Measurements from ENCODE around the gene LRRC42. TPM values are rescaled to one million over a fixed set of nuclear protein-coding genes. Genes with fewer than 3 reads are reported as not detected.
A peak's percentile ranks its signal among the peaks of the same experiment; 100 is the strongest.

LRRC42 gene
- total and polyA plus RNA-seq, 9 donors: 14.5 to 29.1 (median 20.8) TPM

- Histone ChIP-seq H3K4me3 (no peak overlapping the region), H3K9me3 (no peaks in the 10 kb centered on the region), H3K27ac (no peak overlapping the region), H3K27me3 (no peaks in the 10 kb centered on the region), H3K4me1 (ENCODE audit: insufficient read depth) (peaks cover 13% of the 10 kb centered on the region), H3K36me3 (no peaks in the 10 kb centered on the region)
- no peak for DNase-seq
- 94 to 98% (median 95%) methylated on average over 6 of the region's 6 CpGs for WGBS, 3 donors
- TF ChIP-seq POLR2A (IDR thresholded peaks at IDR 0.05): no peak
- no peak for TF ChIP-seq CTCF (IDR thresholded peaks at IDR 0.05)
- no peak for TF ChIP-seq EP300 (IDR thresholded peaks at IDR 0.05)
- intact Hi-C loops (cut with DNase I): no loop called here
These were observed 3.1 kb upstream of the LRRC42 start for GRCh38 chr1:53943090-53943489.

GRCh38 chr1:53943490-53944043, 2.6 kb upstream of the LRRC42 start:
- H3K27ac ChIP-seq: no peak overlapping the region
- no peaks in the 10 kb centered on the region for H3K9me3 ChIP-seq
- no peaks in the 10 kb centered on the region for H3K27me3 ChIP-seq
- no peak for TF ChIP-seq CTCF (IDR thresholded peaks at IDR 0.05)
- no peak for TF ChIP-seq EP300 (IDR thresholded peaks at IDR 0.05)
- no peak for TF ChIP-seq POLR2A (IDR thresholded peaks at IDR 0.05)
- peaks cover 13% of the 10 kb centered on the region for H3K4me1 ChIP-seq (ENCODE audit: insufficient read depth)
- no peak for DNase-seq
- H3K4me3 ChIP-seq: no peak overlapping the region
- no peaks in the 10 kb centered on the region for H3K36me3 ChIP-seq
- WGBS, 3 donors: 95 to 96% (median 96%) methylated on average over 14 of the region's 14 CpGs
- intact Hi-C loops (cut with DNase I): no loop called here

GRCh38 chr1:53944469-53945182, 1.5 kb upstream of the LRRC42 start:
- no peaks in the 10 kb centered on the region for H3K36me3 ChIP-seq
- no peaks in the 10 kb centered on the region for H3K27me3 ChIP-seq
- H3K4me1 ChIP-seq (ENCODE audit: insufficient read depth): peaks cover 11% of the 10 kb centered on the region
- peak overlapping the region; percentile 74 to 89 for H3K27ac ChIP-seq
- intact Hi-C loops (cut with DNase I): loop anchor here in 3 of 4 donors (5.0 kb wide), 2 partner anchors 47 to 57 kb away; partner anchors contain the start of gene YIPF1 (in 2 of the 3)
- TF ChIP-seq CTCF (IDR thresholded peaks at IDR 0.05) (no peak), POLR2A (IDR thresholded peaks at IDR 0.05) (no peak), EP300 (IDR thresholded peaks at IDR 0.05) (no peak)
- DNase-seq: peak; percentile 12 to 49 (median 33)
- WGBS, 3 donors: 54 to 56% (median 55%) methylated on average over 20 of the region's 20 CpGs
- no peaks in the 10 kb centered on the region for H3K9me3 ChIP-seq
- H3K4me3 ChIP-seq: peak overlapping the region; percentile 84

- Histone ChIP-seq H3K27ac (peak overlapping the region; percentile 74 to 89), H3K9me3 (no peaks in the 10 kb centered on the region), H3K4me3 (peak overlapping the region; percentile 84), H3K27me3 (no peaks in the 10 kb centered on the region), H3K4me1 (ENCODE audit: insufficient read depth) (peaks cover 11% of the 10 kb centered on the region), H3K36me3 (no peaks in the 10 kb centered on the region)
- TF ChIP-seq POLR2A (IDR thresholded peaks at IDR 0.05) (no peak), CTCF (IDR thresholded peaks at IDR 0.05) (no peak), EP300 (IDR thresholded peaks at IDR 0.05) (no peak)
- DNase-seq: no peak
- WGBS, 3 donors: 0 to 1% (median 0%) methylated on average over 16 of the region's 16 CpGs
- intact Hi-C loops (cut with DNase I): loop anchor here in 3 of 4 donors (5.0 kb wide), 2 partner anchors 48 to 58 kb away; partner anchors contain the start of gene YIPF1 (in 2 of the 3)
These were observed 1.0 kb upstream of the LRRC42 start for GRCh38 chr1:53945183-53945432.

Data from ovary (tissue), 9 donors.